GM23248 (cell line): ENCODE measurements around the gene AAK1. TPM values are rescaled to one million over a fixed set of nuclear protein-coding genes. Genes with fewer than 3 reads are reported as not detected.
"Not testable (repeated sequence)": the region's sequence is repeated elsewhere in the genome, so short reads cannot be mapped to it uniquely, and the experiment has no call there.

ENCODE experiments used
- DNase-seq: peaks from one replicate; pipeline ENCODE4 v3.0.0-alpha.2; 2015
- H2AFZ ChIP-seq: fragments of 200-600 bp; sonication (generic); 2 replicates; pipeline ENCODE4 v1.6.1; 2016; ENCODE audit warnings: antibody characterized with exemption
- H3F3A ChIP-seq: fragments of 200-600 bp; sonication (generic); 2 replicates; pipeline ENCODE4 v1.6.1; 2016; ENCODE audit warnings: mild to moderate bottlenecking, antibody characterized with exemption, mixed run types; ENCODE audit not compliant: insufficient read depth
- H3K27ac ChIP-seq: fragments of 200-600 bp; sonication (generic); 2 replicates; pipeline ENCODE4 v1.5.1; 2016; ENCODE audit warnings: mild to moderate bottlenecking
- H3K27me3 ChIP-seq: fragments of 200-600 bp; sonication (generic); replicated peaks from 2 replicates; pipeline ENCODE4 v1.6.1; 2016; ENCODE audit warnings: mild to moderate bottlenecking; ENCODE audit not compliant: insufficient read depth
- H3K36me3 ChIP-seq: fragments of 200-600 bp; sonication (generic); 2 replicates; pipeline ENCODE4 v1.6.1; 2016; ENCODE audit warnings: low read depth, mild to moderate bottlenecking
- H3K4me1 ChIP-seq: fragments of 200-600 bp; sonication (generic); 2 replicates; pipeline ENCODE4 v1.6.1; 2016; ENCODE audit warnings: mild to moderate bottlenecking; ENCODE audit not compliant: insufficient read depth
- H3K4me2 ChIP-seq: fragments of 200-600 bp; sonication (generic); one replicate; pipeline ENCODE4 v1.6.1; 2016; ENCODE audit warnings: mild to moderate bottlenecking; ENCODE audit not compliant: unreplicated experiment
- H3K4me3 ChIP-seq: fragments of 200-600 bp; sonication (generic); 2 replicates; pipeline ENCODE4 v1.5.1; 2016; ENCODE audit warnings: mild to moderate bottlenecking
- H3K79me2 ChIP-seq: fragments of 200-600 bp; sonication (generic); 2 replicates; pipeline ENCODE4 v1.6.1; 2016; ENCODE audit warnings: mild to moderate bottlenecking; ENCODE audit not compliant: insufficient read depth
- H3K9ac ChIP-seq: fragments of 200-600 bp; sonication (generic); 2 replicates; pipeline ENCODE4 v1.6.1; 2016; ENCODE audit warnings: mild to moderate bottlenecking
- H3K9me2 ChIP-seq: fragments of 200-600 bp; sonication (generic); 2 replicates; pipeline ENCODE4 v1.6.1; 2016; ENCODE audit warnings: mixed run types, mild to moderate bottlenecking, moderate library complexity; ENCODE audit not compliant: insufficient read depth
- H3K9me3 ChIP-seq: fragments of 200-600 bp; sonication (generic); one replicate; pipeline ENCODE4 v1.6.1; 2017; ENCODE audit warnings: low read depth
- H4K20me1 ChIP-seq: fragments of 200-600 bp; sonication (generic); 2 replicates; pipeline ENCODE4 v1.6.0; 2016; ENCODE audit not compliant: insufficient read depth
- EZH2 ChIP-seq: fragments of 200-600 bp; sonication (generic); IDR thresholded peaks from 2 replicates; pipeline ENCODE4 v1.6.1; 2018; ENCODE audit warnings: antibody characterized with exemption, mild to moderate bottlenecking; ENCODE audit not compliant: insufficient read depth, poor library complexity, severe bottlenecking
- EZH2phosphoT487 ChIP-seq: fragments of 200-600 bp; sonication (generic); IDR thresholded peaks from 2 replicates; pipeline ENCODE4 v1.6.1; 2018; ENCODE audit warnings: antibody characterized with exemption, moderate library complexity, mild to moderate bottlenecking, low read depth; ENCODE audit not compliant: insufficient read depth
- WGBS, 2 experiments: methylation state at CpG; one replicate each; pipeline ENCODE4 v1.1.6; 2015 to 2017; ENCODE audit warnings: low lambda C conversion rate in 2 of 2, low coverage in 1 of 2; ENCODE audit errors: missing lambda C conversion rate in 2 of 2; 5-methylcytosine and 5-hydroxymethylcytosine counted together
- in situ Hi-C: fragments of 300-500 bp; cut with MboI; formaldehyde crosslinking; loops from 2 replicates; pipeline ENCODE4 v1.15.0; 2020
- polyA plus RNA-seq: library from polyadenylated mRNA; unstranded; fragments of >200 nt; fragmentation: Nextera tagmentation; extraction: Ambion mirVana; gene quantifications from 2 replicates; pipeline ENCODE4 v1.2.1, GENCODE V29; 2016
- total RNA-seq: library from RNA; depleted of rRNA; stranded (reverse); fragments of >200 nt; shearing (Covaris generic); gene quantifications from 2 replicates; pipeline ENCODE4 v1.2.3, GENCODE V29; 2014

Gene AAK1
- total and polyA plus RNA-seq, 2 experiments from 2014 or later: 41.2 to 50.7 TPM

GRCh38 chr2:69615969-69616368 is 27.6 kb downstream of the AAK1 start:
- WGBS, 2 experiments: 97 to 98% methylated on average over 4 of the region's 4 CpGs
- peaks cover 100% of the 10 kb centered on the region for H3K79me2 ChIP-seq
- H3K36me3 ChIP-seq: no peaks in the 10 kb centered on the region
- TF ChIP-seq EZH2phosphoT487 (no peak), EZH2 (no peak)
- no peaks in the 10 kb centered on the region for H3K9me2 ChIP-seq
- H2AFZ ChIP-seq: no peak overlapping the region
- in situ Hi-C loops: no loop called here
- H3F3A ChIP-seq: no peaks in the 10 kb centered on the region
- H3K4me1 ChIP-seq: peaks cover 11% of the 10 kb centered on the region; the same call in 1 of the 2 replicates
- H3K4me2 ChIP-seq: no peak overlapping the region
- no peak overlapping the region for H3K9ac ChIP-seq
- H4K20me1 ChIP-seq: peaks cover 20% of the 10 kb centered on the region; the same call in 1 of the 2 replicates
- no peak overlapping the region for H3K4me3 ChIP-seq
- H3K27ac ChIP-seq: no peak overlapping the region
- no peak for DNase-seq
- no peaks in the 10 kb centered on the region for H3K27me3 ChIP-seq
- no peaks in the 10 kb centered on the region for H3K9me3 ChIP-seq

GRCh38 chr2:69615078-69615625 is 28.4 kb downstream of the AAK1 start:
- TF ChIP-seq EZH2: no peak
- TF ChIP-seq EZH2phosphoT487: no peak
- DNase-seq: no peak
- H3K27ac ChIP-seq: no peak overlapping the region

GRCh38 chr2:69612707-69613106 is 30.8 kb downstream of the AAK1 start:
- no peak overlapping the region for H3K9ac ChIP-seq
- TF ChIP-seq EZH2 (no peak), EZH2phosphoT487 (no peak)
- peaks cover 100% of the 10 kb centered on the region for H3K79me2 ChIP-seq
- H3F3A ChIP-seq: no peaks in the 10 kb centered on the region
- no peak overlapping the region for H3K4me2 ChIP-seq
- peaks cover 19% of the 10 kb centered on the region; the same call in 1 of the 2 replicates for H4K20me1 ChIP-seq
- no peak overlapping the region for H3K27ac ChIP-seq
- H3K36me3 ChIP-seq: no peaks in the 10 kb centered on the region
- no peaks in the 10 kb centered on the region for H3K9me2 ChIP-seq
- no peaks in the 10 kb centered on the region for H3K9me3 ChIP-seq
- H3K4me3 ChIP-seq: no peak overlapping the region
- no peaks in the 10 kb centered on the region for H3K27me3 ChIP-seq
- H3K4me1 ChIP-seq: peaks cover 11% of the 10 kb centered on the region; the same call in 1 of the 2 replicates
- in situ Hi-C loops: no loop called here
- no peak for DNase-seq
- no peak overlapping the region for H2AFZ ChIP-seq

More at GRCh38 chr2:69615078-69615625, 28.4 kb downstream of the AAK1 start:
- Histone ChIP-seq H3K9ac (no peak overlapping the region), H3K9me3 (no peaks in the 10 kb centered on the region), H4K20me1 (peaks cover 20% of the 10 kb centered on the region; the same call in 1 of the 2 replicates), H3F3A (no peaks in the 10 kb centered on the region), H3K4me3 (no peak overlapping the region), H2AFZ (no peak overlapping the region), H3K79me2 (peaks cover 100% of the 10 kb centered on the region), H3K36me3 (no peaks in the 10 kb centered on the region), H3K4me2 (no peak overlapping the region), H3K4me1 (peaks cover 11% of the 10 kb centered on the region; the same call in 1 of the 2 replicates), H3K27me3 (no peaks in the 10 kb centered on the region), H3K9me2 (no peaks in the 10 kb centered on the region)
- in situ Hi-C loops: no loop called here
- 97% methylated on average over 7 of the region's 7 CpGs for WGBS, 2 experiments

GRCh38 chr2:69612200-69612599 is 31.3 kb downstream of the AAK1 start:
- H3F3A ChIP-seq: no peaks in the 10 kb centered on the region
- in situ Hi-C loops: no loop called here
- H3K9me2 ChIP-seq: no peaks in the 10 kb centered on the region
- no peaks in the 10 kb centered on the region for H3K27me3 ChIP-seq
- no peak overlapping the region for H3K9ac ChIP-seq
- TF ChIP-seq EZH2phosphoT487 (no peak), EZH2 (no peak)
- H2AFZ ChIP-seq: no peak overlapping the region
- H3K4me1 ChIP-seq: peaks cover 11% of the 10 kb centered on the region; the same call in 1 of the 2 replicates
- H4K20me1 ChIP-seq: peaks cover 14% of the 10 kb centered on the region; the same call in 1 of the 2 replicates
- H3K36me3 ChIP-seq: no peaks in the 10 kb centered on the region
- WGBS, 2 experiments: 84 to 87% methylated on average over 3 of the region's 3 CpGs
- peaks cover 100% of the 10 kb centered on the region for H3K79me2 ChIP-seq
- H3K9me3 ChIP-seq: no peaks in the 10 kb centered on the region
- H3K4me3 ChIP-seq: no peak overlapping the region
- DNase-seq: no peak
- H3K27ac ChIP-seq: no peak overlapping the region
- H3K4me2 ChIP-seq: no peak overlapping the region

GRCh38 chr2:69608109-69608508 is 35.4 kb downstream of the AAK1 start:
- H4K20me1 ChIP-seq: peaks cover 17% of the 10 kb centered on the region
- in situ Hi-C loops: no loop called here
- no peak for DNase-seq

GRCh38 chr2:69606771-69607170 is 36.8 kb downstream of the AAK1 start:
- H3K36me3 ChIP-seq, H3K9me2 ChIP-seq, H3K4me3 ChIP-seq, H3K4me2 ChIP-seq, DNase-seq, H3K27ac ChIP-seq, H3K27me3 ChIP-seq, H3K9ac ChIP-seq, H2AFZ ChIP-seq, in situ Hi-C loops, H3K9me3 ChIP-seq: not testable (repeated sequence)
- H3K79me2 ChIP-seq: peaks cover 100% of the 10 kb centered on the region
- peaks cover 13% of the 10 kb centered on the region for H3F3A ChIP-seq
- WGBS, 2 experiments: 92 to 94% methylated on average over 7 of the region's 7 CpGs
- H4K20me1 ChIP-seq: peaks cover 18% of the 10 kb centered on the region
- peaks cover 11% of the 10 kb centered on the region; the same call in 1 of the 2 replicates for H3K4me1 ChIP-seq

More at GRCh38 chr2:69608109-69608508, 35.4 kb downstream of the AAK1 start:
- no peak overlapping the region for H2AFZ ChIP-seq
- 95 to 97% methylated on average over 2 of the region's 2 CpGs for WGBS, 2 experiments
- H3K79me2 ChIP-seq: peaks cover 100% of the 10 kb centered on the region
- no peak overlapping the region for H3K4me3 ChIP-seq
- H3K27me3 ChIP-seq: no peaks in the 10 kb centered on the region
- 0 out of 2 replicates have a peak, but pooled peaks cover 5% of the 10 kb centered on the region for H3K4me1 ChIP-seq
- peaks cover 3% of the 10 kb centered on the region; the same call in 1 of the 2 replicates for H3F3A ChIP-seq
- no peak overlapping the region for H3K9ac ChIP-seq
- H3K9me3 ChIP-seq: no peaks in the 10 kb centered on the region
- no peaks in the 10 kb centered on the region for H3K9me2 ChIP-seq
- TF ChIP-seq EZH2phosphoT487: no peak
- no peak for TF ChIP-seq EZH2
- no peak overlapping the region for H3K4me2 ChIP-seq
- H3K27ac ChIP-seq: no peak overlapping the region
- no peaks in the 10 kb centered on the region for H3K36me3 ChIP-seq
